ENCODE results near the gene TAF1C.

DNA sequence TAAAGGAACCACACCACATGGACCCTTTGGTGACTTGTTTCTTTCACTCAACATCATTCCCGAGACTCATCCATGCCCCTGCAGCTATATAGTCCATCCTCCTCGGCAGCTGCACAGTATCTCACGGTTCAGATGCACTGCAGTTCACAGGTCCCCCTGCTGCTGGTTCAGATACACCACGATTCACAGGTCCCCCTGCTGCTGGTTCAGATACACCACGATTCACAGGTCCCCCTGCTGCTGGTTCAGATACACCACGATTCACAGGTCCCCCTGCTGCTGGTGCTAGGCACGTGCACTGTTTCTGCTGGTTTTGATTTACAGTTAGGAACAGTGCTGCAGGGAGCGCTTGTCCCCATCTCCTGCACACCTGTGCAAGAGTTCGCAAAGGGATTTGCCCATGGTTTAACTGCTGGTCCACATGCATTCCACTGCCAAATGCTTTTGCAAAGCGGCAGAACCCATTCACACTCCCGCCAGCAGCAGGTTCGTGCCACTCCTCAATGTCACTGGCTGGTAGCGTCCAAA is 45.6 kb downstream of the TAF1C start:
- TF ChIP-seq CTCF (IDR thresholded peaks at IDR 0.05; ENCODE audit: low read length): peak; percentile 79
- TF ChIP-seq EZH2 (IDR thresholded peaks at IDR 0.05; ENCODE audit: borderline replicate concordance, low read length): no peak

Data from OCI-LY1 (cell line).